CD4-positive, alpha-beta T cell treated with Interferon alpha-2 for 1 hour (primary cell): Measurements from ENCODE around the gene MPZL2.
A peak's percentile ranks its signal among the peaks of the same experiment; 100 is the strongest.

Experiments used
- DNase-seq, 2 donors: peaks; one replicate each; pipeline ENCODE4 v3.0.0-alpha.2; 2020 to 2022

MPZL2 gene

GRCh38 chr11:118283037-118283636, 19.0 kb upstream of the MPZL2 start:
- no peak for DNase-seq

DNA sequence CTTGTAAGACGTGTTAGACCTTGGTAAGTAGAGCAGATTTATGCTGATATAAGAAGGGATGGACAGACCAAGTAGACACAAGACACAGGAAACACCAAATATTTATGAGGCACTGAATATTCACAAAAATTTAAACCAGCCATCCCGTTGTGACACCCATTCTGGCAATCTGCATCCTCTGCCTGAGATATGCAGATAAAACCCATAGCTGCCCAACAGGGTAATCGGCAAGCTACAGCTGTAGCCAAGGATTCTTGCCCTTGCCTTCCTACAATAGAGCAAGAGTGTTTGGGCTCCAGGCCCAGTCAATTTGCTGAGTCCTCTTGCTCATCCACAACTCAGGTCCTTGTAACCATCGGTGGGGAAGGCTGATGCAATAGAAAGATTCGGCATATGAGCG, 18.5 kb upstream of the MPZL2 start:
- DNase-seq: no peak

- peak in 1 of 2 donors; percentile 46 for DNase-seq
Observed at GRCh38 chr11:118281284-118281683, 17.2 kb upstream of the MPZL2 start.

DNA sequence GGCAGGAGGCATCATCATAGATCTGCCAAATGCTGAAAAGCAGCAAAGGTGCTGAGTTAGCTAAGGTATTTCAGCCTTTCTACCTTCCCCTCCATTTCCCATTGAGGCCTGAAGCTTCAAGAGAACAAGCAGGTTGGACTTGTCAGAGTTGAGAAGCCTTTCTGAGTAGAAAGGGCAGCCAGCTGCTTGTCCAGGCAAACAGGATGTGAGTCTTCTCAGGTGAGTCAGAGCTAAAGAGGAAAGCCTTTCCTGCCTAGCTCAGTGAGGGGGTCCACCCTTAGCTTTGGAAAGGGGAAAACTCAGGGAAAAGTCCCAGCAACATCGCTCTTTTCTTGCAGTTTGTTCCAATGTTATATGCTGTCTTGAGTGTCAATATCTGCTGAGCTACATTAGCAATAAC, 13.2 kb upstream of the MPZL2 start:
- no peak for DNase-seq

GRCh38 chr11:118276422-118276821, 12.3 kb upstream of the MPZL2 start:
- DNase-seq: no peak

- DNase-seq: no peak
Observed at GRCh38 chr11:118275176-118275575, 11.1 kb upstream of the MPZL2 start.

DNA sequence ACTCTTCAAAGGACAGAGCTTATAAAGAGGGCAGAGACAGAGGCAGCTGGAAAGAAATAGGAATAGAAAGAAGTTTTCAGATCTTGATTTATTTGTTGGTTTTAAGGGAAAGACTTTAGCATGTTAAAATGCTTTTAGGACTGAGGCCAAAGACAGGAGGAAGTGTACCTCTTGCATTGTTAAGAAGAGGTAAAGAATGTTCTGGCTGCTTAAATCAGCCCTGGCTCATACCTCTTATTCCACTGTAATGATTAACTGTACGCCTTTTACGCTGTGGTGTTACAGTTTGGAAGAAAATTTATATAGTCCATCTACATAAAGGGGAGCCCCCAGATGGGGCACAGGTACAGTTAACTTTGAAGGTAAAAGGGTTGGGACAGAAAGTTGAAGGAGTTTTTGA, 10.1 kb upstream of the MPZL2 start:
- no peak for DNase-seq

GRCh38 chr11:118272001-118272400, 7.9 kb upstream of the MPZL2 start:
- DNase-seq: no peak

GRCh38 chr11:118267486-118267885, 3.4 kb upstream of the MPZL2 start:
- DNase-seq: no peak

- no peak for DNase-seq
Observed at GRCh38 chr11:118265954-118266353, 1.9 kb upstream of the MPZL2 start.

- DNase-seq: no peak
Observed at GRCh38 chr11:118264569-118265465, 720 bp upstream of the MPZL2 start.

DNA sequence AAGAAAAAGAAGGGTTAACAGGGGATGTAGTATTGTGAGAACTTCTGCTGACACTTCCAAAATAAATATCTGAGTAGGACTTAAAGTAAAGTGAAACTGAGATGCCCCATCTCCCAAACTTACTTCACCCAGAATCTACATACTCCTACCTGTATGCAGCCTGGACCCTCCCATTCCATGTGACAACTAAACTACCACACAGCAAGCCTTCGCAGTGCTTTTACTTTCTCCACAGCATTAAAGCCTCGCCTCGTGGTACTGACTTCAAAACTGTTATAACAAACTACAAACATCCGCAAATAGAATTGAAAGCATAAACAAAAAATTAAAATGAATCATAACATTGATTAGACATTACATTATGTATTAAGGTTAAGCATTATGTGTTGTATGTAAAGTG, 985 bp downstream of the MPZL2 start:
- DNase-seq: no peak

GRCh38 chr11:118260353-118260752, 3.7 kb downstream of the MPZL2 start:
- peak in 1 of 2 donors; percentile 37 for DNase-seq

DNA sequence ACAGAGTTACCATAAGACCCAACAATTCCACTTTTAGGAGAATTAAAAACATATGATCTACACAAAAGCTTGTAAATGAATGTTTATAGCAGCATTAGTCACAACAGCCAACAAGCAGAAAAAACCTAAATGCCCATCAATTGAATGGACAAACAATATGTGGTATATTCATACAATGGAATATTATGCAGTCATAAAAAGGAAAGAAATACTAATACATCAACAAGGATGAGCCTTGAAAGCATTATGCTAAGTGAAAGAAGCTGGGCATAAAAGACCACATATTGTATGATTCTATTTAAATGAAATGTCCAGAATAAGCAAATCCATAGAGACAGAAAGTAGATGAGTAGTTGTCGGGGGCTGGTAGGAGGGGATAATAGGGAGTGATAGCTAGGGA, 5.0 kb downstream of the MPZL2 start:
- no peak for DNase-seq

DNA sequence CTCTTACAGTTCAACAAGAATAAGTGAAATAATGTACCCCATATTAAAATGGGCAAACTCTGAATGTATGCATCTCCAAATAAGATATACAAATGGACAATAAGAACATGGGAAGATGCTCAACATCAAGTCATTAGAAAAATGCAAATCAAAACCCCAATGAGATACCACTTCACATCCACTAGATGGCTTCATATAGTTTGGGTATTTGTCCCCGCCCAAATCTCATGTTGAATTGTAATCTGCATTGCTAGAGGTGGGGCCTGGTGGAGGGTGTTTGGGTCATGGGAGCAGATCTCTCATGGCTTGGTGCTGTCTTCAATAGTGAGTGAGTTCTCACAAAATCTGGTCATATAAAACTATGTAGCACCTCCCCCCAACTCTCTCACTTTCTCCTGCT, 5.7 kb downstream of the MPZL2 start:
- no peak for DNase-seq

DNA sequence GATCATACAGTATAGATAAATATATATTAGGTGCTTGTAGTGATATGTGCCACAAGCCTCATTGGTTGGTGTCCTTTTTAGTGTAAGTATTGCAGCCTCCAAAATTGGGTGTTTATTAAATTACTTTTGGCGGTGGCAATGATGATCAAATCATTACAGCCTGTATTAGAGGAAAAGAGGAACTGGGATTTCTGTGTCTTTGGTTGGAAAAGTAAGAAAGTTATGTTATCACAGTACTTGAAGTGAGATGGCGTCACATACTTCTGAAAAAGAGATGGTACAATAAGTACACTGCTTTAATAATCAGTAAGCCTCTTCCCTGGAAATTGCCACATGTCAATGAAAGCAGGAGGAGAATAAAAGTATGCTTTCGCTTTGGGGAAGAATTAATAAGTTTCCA, 11.4 kb downstream of the MPZL2 start:
- DNase-seq: no peak

DNA sequence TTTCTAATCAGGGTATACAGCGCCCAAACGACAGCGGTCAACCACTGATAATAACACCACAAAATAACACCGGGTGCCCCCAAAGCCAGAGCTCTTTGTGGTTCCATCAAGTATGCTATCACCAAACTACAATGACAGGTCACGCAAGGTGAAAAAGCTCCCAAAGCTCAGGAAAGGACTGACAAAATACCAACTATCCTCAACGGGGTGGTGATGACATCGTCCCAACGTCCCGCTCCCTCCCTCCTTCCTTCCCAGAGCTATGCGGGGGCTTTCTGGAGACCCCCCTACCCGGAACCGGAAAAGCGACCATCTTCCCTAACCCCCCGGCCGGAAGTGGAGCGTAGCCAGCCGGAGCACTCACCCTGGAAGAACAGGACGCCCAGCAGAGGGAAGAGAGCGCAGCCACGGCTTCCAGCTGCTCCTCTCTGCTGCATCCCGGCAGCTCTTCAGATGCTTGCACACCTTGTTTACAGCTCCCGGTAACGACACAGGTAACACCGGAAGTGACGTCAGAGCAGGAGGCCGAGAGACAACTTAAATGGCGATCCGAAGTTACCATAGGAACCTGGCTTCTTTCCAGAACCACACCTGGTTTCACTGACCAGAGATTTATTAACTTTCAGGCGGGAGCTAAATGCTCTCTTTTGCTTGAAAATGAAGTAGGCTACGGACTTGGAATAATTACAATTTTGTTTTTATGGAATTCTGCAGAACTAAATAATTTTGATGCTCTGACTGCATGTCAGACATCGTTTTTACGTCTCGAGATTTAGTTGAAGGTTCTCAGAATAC, 12.0 kb downstream of the MPZL2 start, which contains the start of gene MPZL3:
MPZL3 (minus strand) TSS at position 508 of the 795 bp plus-strand sequence; CDS start at position 437, 71 bp downstream.
- peak; percentile 90 to 94 for DNase-seq

DNA sequence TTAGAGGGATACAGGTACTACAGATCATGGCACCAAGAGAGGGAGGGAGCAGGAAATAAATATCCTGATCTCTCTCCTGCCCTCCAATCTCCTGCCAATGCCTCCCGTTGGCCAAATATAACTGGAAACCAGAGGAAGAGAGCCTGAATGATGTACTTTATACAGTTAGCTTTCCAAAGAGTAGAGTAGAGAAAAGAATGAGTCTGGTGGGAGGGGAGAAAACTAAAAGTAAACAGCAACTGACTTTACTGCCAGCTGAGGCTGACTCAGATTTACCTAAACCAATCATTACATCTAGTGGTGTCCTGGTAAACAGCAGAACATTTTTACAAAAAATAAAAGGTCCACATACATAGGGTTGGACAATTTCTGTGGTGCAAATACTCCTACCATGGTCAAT, 17.1 kb downstream of the MPZL2 start:
- no peak for DNase-seq

- DNase-seq: no peak
Observed at GRCh38 chr11:118245936-118246562, 18.0 kb downstream of the MPZL2 start.

- DNase-seq: no peak
Observed at GRCh38 chr11:118243993-118244762, 19.9 kb downstream of the MPZL2 start.

- no peak for DNase-seq
Observed at GRCh38 chr11:118243161-118243560, 20.9 kb downstream of the MPZL2 start.

DNA sequence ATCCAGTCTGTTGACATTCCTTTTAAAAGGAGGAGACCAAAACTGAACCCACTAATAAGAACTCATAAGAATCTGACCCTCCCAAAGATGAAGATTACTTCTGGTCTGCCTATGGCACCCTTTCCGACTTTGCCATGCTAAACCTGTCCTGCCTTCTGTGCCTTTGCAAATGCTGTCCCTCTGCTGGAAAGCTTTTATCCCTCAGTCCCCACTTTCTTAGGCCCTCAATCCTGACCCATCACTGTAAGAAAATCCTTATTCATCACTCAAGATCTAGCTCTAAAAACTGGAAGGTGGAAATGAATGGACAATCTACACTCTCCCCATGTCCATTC, 22.4 kb downstream of the MPZL2 start:
- DNase-seq: no peak
